H9 (cell line): ENCODE results near the gene WHAMM. TPM values are rescaled to one million over a fixed set of nuclear protein-coding genes. Genes with fewer than 3 reads are reported as not detected.

Experiments used
- DNase-seq: peaks from one replicate; pipeline ENCODE4 v3.0.0-alpha.2; 2017
- H2AFZ ChIP-seq: one replicate; pipeline ENCODE4 v1.6.1; 2013; ENCODE audit warnings: mild to moderate bottlenecking, low read length, control low read depth, moderate library complexity
- H2AK5ac ChIP-seq: 2 replicates; pipeline ENCODE4 v1.6.1; 2013; ENCODE audit warnings: low read length, control low read depth, mixed read lengths; ENCODE audit not compliant: insufficient read length
- H2BK120ac ChIP-seq: one replicate; pipeline ENCODE4 v1.6.1; 2013; ENCODE audit warnings: low read depth, mild to moderate bottlenecking, low read length, control low read depth, inconsistent platforms; ENCODE audit not compliant: poor library complexity, severe bottlenecking
- H2BK12ac ChIP-seq: 2 replicates; pipeline ENCODE4 v1.6.1; 2013; ENCODE audit warnings: low read length, control low read depth, mixed read lengths, low read depth; ENCODE audit not compliant: insufficient read length
- H2BK15ac ChIP-seq: 2 replicates; pipeline ENCODE4 v1.6.1; 2013; ENCODE audit warnings: low read depth, low read length, control low read depth
- H2BK20ac ChIP-seq: one replicate; pipeline ENCODE4 v1.6.1; 2013; ENCODE audit warnings: low read depth, mild to moderate bottlenecking, low read length, control low read depth, inconsistent platforms; ENCODE audit not compliant: poor library complexity, severe bottlenecking
- H2BK5ac ChIP-seq: 2 replicates; pipeline ENCODE4 v1.6.1; 2013; ENCODE audit warnings: low read length, control low read depth, mixed read lengths; ENCODE audit not compliant: insufficient read length
- H3K14ac ChIP-seq: 2 replicates; pipeline ENCODE4 v1.6.1; 2013; ENCODE audit warnings: low read length, control low read depth; ENCODE audit not compliant: insufficient read depth
- H3K18ac ChIP-seq: 2 replicates; pipeline ENCODE4 v1.6.1; 2013; ENCODE audit warnings: low read depth, mild to moderate bottlenecking, mixed read lengths, low read length, control low read depth; ENCODE audit not compliant: insufficient read length
- H3K23ac ChIP-seq: 2 replicates; pipeline ENCODE4 v1.6.1; 2013; ENCODE audit warnings: low read length, control low read depth, mixed read lengths, low read depth; ENCODE audit not compliant: insufficient read length
- H3K23me2 ChIP-seq: 2 replicates; pipeline ENCODE4 v1.6.1; 2013; ENCODE audit warnings: low read depth, mild to moderate bottlenecking, mixed read lengths, low read length, control low read depth; ENCODE audit not compliant: insufficient read length, poor library complexity, severe bottlenecking
- H3K27ac ChIP-seq: 2 replicates; pipeline ENCODE4 v1.5.1; 2013; ENCODE audit warnings: low read length, control low read depth, mixed read lengths, low read depth; ENCODE audit not compliant: insufficient read length
- H3K27me3 ChIP-seq: 2 replicates; pipeline ENCODE4 v1.6.1; 2013; ENCODE audit warnings: low read length, control low read depth, inconsistent platforms; ENCODE audit not compliant: insufficient read depth
- H3K4ac ChIP-seq: 2 replicates; pipeline ENCODE4 v1.6.1; 2013; ENCODE audit warnings: low read depth, mild to moderate bottlenecking, control low read depth, inconsistent platforms, low read length, moderate library complexity
- H3K4me1 ChIP-seq: 2 replicates; pipeline ENCODE4 v1.6.1; 2013; ENCODE audit warnings: low read length, control low read depth, inconsistent platforms; ENCODE audit not compliant: insufficient read depth
- H3K4me2 ChIP-seq: 2 replicates; pipeline ENCODE4 v1.6.1; 2013; ENCODE audit warnings: low read length, control low read depth, mixed read lengths; ENCODE audit not compliant: insufficient read length, insufficient read depth
- H3K56ac ChIP-seq: 2 replicates; pipeline ENCODE4 v1.6.1; 2013; ENCODE audit warnings: low read depth, mild to moderate bottlenecking, mixed read lengths, low read length, control low read depth; ENCODE audit not compliant: insufficient read length
- H3K79me1 ChIP-seq: 2 replicates; pipeline ENCODE4 v1.6.1; 2013; ENCODE audit warnings: low read depth, mild to moderate bottlenecking, moderate library complexity, low read length, control low read depth, inconsistent platforms; ENCODE audit not compliant: insufficient read depth, poor library complexity, severe bottlenecking
- H3K79me2 ChIP-seq: 2 replicates; pipeline ENCODE4 v1.6.1; 2013; ENCODE audit warnings: low read length, control low read depth, inconsistent platforms; ENCODE audit not compliant: insufficient read depth
- H3K9ac ChIP-seq: 2 replicates; pipeline ENCODE4 v1.6.1; 2013; ENCODE audit warnings: low read length, control low read depth, mixed read lengths; ENCODE audit not compliant: insufficient read length; ENCODE audit errors: extremely low read depth
- H3K9me3 ChIP-seq: one replicate; pipeline ENCODE4 v1.6.1; 2013; ENCODE audit warnings: low read depth, low read length, inconsistent platforms; ENCODE audit not compliant: control insufficient read depth
- H3T11ph ChIP-seq: one replicate; pipeline ENCODE4 v1.6.1; 2013; ENCODE audit warnings: mild to moderate bottlenecking, low read length, control low read depth, inconsistent platforms
- H4K20me1 ChIP-seq: one replicate; pipeline ENCODE4 v1.6.1; 2013; ENCODE audit not compliant: control insufficient read depth, insufficient read length, insufficient read depth
- H4K5ac ChIP-seq: 2 replicates; pipeline ENCODE4 v1.6.1; 2013; ENCODE audit warnings: low read depth, mild to moderate bottlenecking, mixed read lengths, low read length, control low read depth; ENCODE audit not compliant: insufficient read length
- H4K8ac ChIP-seq: replicated peaks from 2 replicates; pipeline ENCODE4 v1.6.1; 2013; ENCODE audit warnings: low read length, control low read depth, mixed read lengths, low read depth; ENCODE audit not compliant: insufficient read length
- H4K91ac ChIP-seq: 2 replicates; pipeline ENCODE4 v1.6.1; 2013; ENCODE audit warnings: low read depth, mild to moderate bottlenecking, moderate library complexity, mixed read lengths, low read length, control low read depth; ENCODE audit not compliant: insufficient read length
- H3K27ac Mint-ChIP-seq, 3 experiments: 2 replicates in 2 of 3; 3 replicates in 1 of 3; pipeline ENCODE4 v1.8.0; 2020 to 2021; ENCODE audit warnings: mixed read lengths in 3 of 3, mild to moderate bottlenecking in 1 of 3, moderate library complexity in 1 of 3
- H3K27me3 Mint-ChIP-seq: 2 replicates; pipeline ENCODE4 v1.8.0; 2021; ENCODE audit warnings: low read depth, mild to moderate bottlenecking, moderate library complexity, mixed read lengths
- H3K36me3 Mint-ChIP-seq, 3 experiments: 2 replicates in 2 of 3; 3 replicates in 1 of 3; pipeline ENCODE4 v1.8.0; 2020 to 2021; ENCODE audit warnings: low read depth in 3 of 3, mixed read lengths in 3 of 3; ENCODE audit not compliant: insufficient read depth in 1 of 3
- H3K4me1 Mint-ChIP-seq, 2 experiments: 2 replicates each; pipeline ENCODE4 v1.8.0; 2020; ENCODE audit warnings: mixed read lengths in 2 of 2
- H3K4me3 Mint-ChIP-seq, 2 experiments: 2 replicates in 1 of 2; 3 replicates in 1 of 2; pipeline ENCODE4 v1.8.0; 2020 to 2021; ENCODE audit warnings: mild to moderate bottlenecking in 2 of 2, mixed read lengths in 2 of 2, moderate library complexity in 1 of 2
- H3K9me3 Mint-ChIP-seq, 2 experiments: 2 replicates in 1 of 2; 3 replicates in 1 of 2; pipeline ENCODE4 v1.8.0; 2020; ENCODE audit warnings: mild to moderate bottlenecking in 2 of 2, mixed read lengths in 2 of 2, moderate library complexity in 1 of 2
- CTCF ChIP-seq: fragments of 200-600 bp; sonication (generic); conservative IDR thresholded peaks from 3 replicates; pipeline ENCODE4 v1.8.0; 2021; ENCODE audit warnings: antibody characterized with exemption, mild to moderate bottlenecking
- WGBS: extraction: QIAGEN DNeasy Blood & Tissue Kit; methylation state at CpG from one replicate; pipeline ENCODE4 v1.1.7; 2013; ENCODE audit warnings: missing lambda C conversion rate, low lambda C conversion rate, mixed read lengths; ENCODE audit not compliant: insufficient read length; ENCODE audit errors: extremely low coverage; 5-methylcytosine and 5-hydroxymethylcytosine counted together
- total RNA-seq: library from RNA; stranded (reverse); gene quantifications from 2 replicates; pipeline ENCODE4 v1.2.1, GENCODE V29; 2021

WHAMM gene
- total RNA-seq, 1 experiment from 2014 or later = 3.0 TPM

GRCh38 chr15:82764117-82764490 is 45.3 kb upstream of the WHAMM start:
- Histone ChIP-seq H3K27ac (no peak overlapping the region), H2BK120ac (no peak overlapping the region), H4K8ac (no peak overlapping the region), H3K79me2 (no peaks in the 10 kb centered on the region), H3K56ac (no peak overlapping the region), H3K14ac (no peak overlapping the region), H2BK20ac (no peak overlapping the region), H3K79me1 (no peaks in the 10 kb centered on the region), H2AK5ac (no peak overlapping the region), H3T11ph (no peak overlapping the region), H4K20me1 (no peaks in the 10 kb centered on the region), H3K4me2 (no peak overlapping the region), H2BK12ac (no peak overlapping the region), H4K5ac (no peak overlapping the region), H3K23ac (no peak overlapping the region), H2BK5ac (no peak overlapping the region), H3K9me3 (no peaks in the 10 kb centered on the region), H2AFZ (no peak overlapping the region), H3K27me3 (no peaks in the 10 kb centered on the region), H3K4me1 (no peaks in the 10 kb centered on the region), H3K4ac (no peak overlapping the region), H2BK15ac (no peak overlapping the region), H3K23me2 (no peaks in the 10 kb centered on the region), H4K91ac (no peak overlapping the region), H3K9ac (no peak overlapping the region), H3K18ac (no peak overlapping the region)
- no peaks in the 10 kb centered on the region for H3K9me3 Mint-ChIP-seq
- H3K27ac Mint-ChIP-seq = no peak overlapping the region
- no peak overlapping the region for H3K4me3 Mint-ChIP-seq
- DNase-seq = no peak
- TF ChIP-seq CTCF = no peak
- peaks cover 0 to 4% (median 0%) of the 10 kb centered on the region in 3 experiments; a peak in 2 of 7 replicates for H3K36me3 Mint-ChIP-seq
- H3K4me1 Mint-ChIP-seq = peaks cover 4 to 5% of the 10 kb centered on the region in 2 experiments; a peak in 2 of 4 replicates
- H3K27me3 Mint-ChIP-seq = no peaks in the 10 kb centered on the region
- no CpG with 5 or more reads among the region's 4 CpGs for WGBS
